IMR-90 (cell line): ENCODE data around the gene ELOVL1. TPM values are rescaled to one million over a fixed set of nuclear protein-coding genes. Genes with fewer than 3 reads are reported as not detected.

Source experiments
- ATAC-seq: fragments of 200-7000 bp; cut with Tn5 transposase; 2 replicates; pipeline ENCODE4 v1.9.1; 2020; ENCODE audit warnings: low read depth, mild to moderate bottlenecking, moderate library complexity
- BruUV-seq: library from RNA; stranded (reverse); fragments of 400-500 nt; replicated peaks from 2 replicates; lab custom pipeline; 2021; lab: Mats Ljungman, UMichigan
- CTCF ChIA-PET: fragments of 300-600 bp; formaldehyde crosslinking; extraction: SDS; loops from one replicate; lab custom pipeline; 2021; ENCODE audit warnings: antibody characterized with exemption; lab: Yijun Ruan, JAX
- POLR2A ChIA-PET: fragments of 300-600 bp; sonication (Branson Sonifier 250); formaldehyde crosslinking; loops from one replicate; lab custom pipeline; 2022; ENCODE audit warnings: antibody characterized with exemption; ENCODE audit not compliant: unreplicated experiment; lab: Charles Lee
- DNase-seq: peaks from one replicate; pipeline ENCODE4 v3.0.0; 2013
- H2AFZ ChIP-seq: replicated peaks from 2 replicates; pipeline ENCODE3; 2013; ENCODE audit warnings: low read length, mild to moderate bottlenecking; ENCODE audit not compliant: poor library complexity
- H2AK5ac ChIP-seq: 2 replicates; pipeline ENCODE4 v1.6.1; 2013; ENCODE audit warnings: low read depth, low read length, inconsistent platforms
- H2AK9ac ChIP-seq: replicated peaks from 2 replicates; pipeline ENCODE3; 2013; ENCODE audit warnings: mild to moderate bottlenecking, low read depth, low read length, moderate library complexity; ENCODE audit not compliant: poor library complexity
- H2BK120ac ChIP-seq: 2 replicates; pipeline ENCODE4 v1.6.1; 2013; ENCODE audit warnings: low read depth, low read length, inconsistent platforms
- H2BK15ac ChIP-seq: 3 replicates; pipeline ENCODE4 v1.6.1; 2013; ENCODE audit warnings: low read depth, low read length, inconsistent platforms
- H2BK20ac ChIP-seq: 2 replicates; pipeline ENCODE4 v1.6.1; 2013; ENCODE audit warnings: low read depth, mild to moderate bottlenecking, inconsistent platforms, low read length, moderate library complexity
- H2BK5ac ChIP-seq: 2 replicates; pipeline ENCODE4 v1.6.1; 2013; ENCODE audit warnings: mild to moderate bottlenecking, low read depth, low read length, inconsistent platforms; ENCODE audit not compliant: poor library complexity, severe bottlenecking
- H3K14ac ChIP-seq: replicated peaks from 2 replicates; pipeline ENCODE4 v1.6.1; 2013; ENCODE audit warnings: low read depth, low read length, inconsistent platforms
- H3K18ac ChIP-seq: 2 replicates; pipeline ENCODE4 v1.6.1; 2013; ENCODE audit warnings: low read depth, low read length, control low read depth
- H3K23ac ChIP-seq: 2 replicates; pipeline ENCODE4 v1.6.1; 2013; ENCODE audit warnings: low read depth, low read length, inconsistent platforms
- H3K27ac ChIP-seq: 2 replicates; pipeline ENCODE4 v1.5.1; 2013; ENCODE audit warnings: mild to moderate bottlenecking, control low read depth, low read length; ENCODE audit not compliant: insufficient read depth
- H3K27me3 ChIP-seq: 2 replicates; pipeline ENCODE4 v1.6.1; 2013; ENCODE audit warnings: low read length; ENCODE audit not compliant: control insufficient read depth, insufficient read depth
- H3K36me3 ChIP-seq: 2 replicates; pipeline ENCODE4 v1.6.1; 2013; ENCODE audit warnings: low read length, mixed read lengths; ENCODE audit not compliant: control insufficient read depth, insufficient read depth
- H3K4ac ChIP-seq: 2 replicates; pipeline ENCODE4 v1.6.1; 2013; ENCODE audit warnings: low read depth, low read length, inconsistent platforms
- H3K4me1 ChIP-seq: 2 replicates; pipeline ENCODE4 v1.6.1; 2013; ENCODE audit warnings: low read length, mixed read lengths; ENCODE audit not compliant: control insufficient read depth, insufficient read depth
- H3K4me2 ChIP-seq: 2 replicates; pipeline ENCODE4 v1.6.1; 2013; ENCODE audit warnings: low read depth, mild to moderate bottlenecking, control low read depth, low read length, moderate library complexity
- H3K4me3 ChIP-seq: 2 replicates; pipeline ENCODE4 v1.5.1; 2013; ENCODE audit warnings: low read depth, mild to moderate bottlenecking, control low read depth, low read length, moderate library complexity; ENCODE audit not compliant: insufficient read depth
- H3K56ac ChIP-seq: 2 replicates; pipeline ENCODE4 v1.6.1; 2013; ENCODE audit warnings: low read length, inconsistent platforms; ENCODE audit not compliant: insufficient read depth; ENCODE audit errors: extremely low read depth
- H3K79me1 ChIP-seq, 2 experiments: 2 replicates each; pipeline ENCODE4 v1.6.1; 2013; ENCODE audit warnings: low read length in 2 of 2, inconsistent platforms in 1 of 2, low read depth in 1 of 2
- H3K9ac ChIP-seq: 2 replicates; pipeline ENCODE4 v1.6.1; 2013; ENCODE audit warnings: low read depth, low read length, control low read depth
- H3K9me1 ChIP-seq: 2 replicates; pipeline ENCODE4 v1.6.1; 2013; ENCODE audit warnings: low read length, inconsistent platforms; ENCODE audit not compliant: insufficient read depth
- H3K9me3 ChIP-seq: 2 replicates; pipeline ENCODE4 v1.6.1; 2013; ENCODE audit warnings: low read length; ENCODE audit not compliant: control insufficient read depth, insufficient read depth
- H4K20me1 ChIP-seq: 2 replicates; pipeline ENCODE4 v1.6.1; 2013; ENCODE audit warnings: low read length, inconsistent platforms; ENCODE audit not compliant: insufficient read depth
- H4K5ac ChIP-seq: 2 replicates; pipeline ENCODE4 v1.6.1; 2013; ENCODE audit warnings: mild to moderate bottlenecking, low read depth, low read length, control low read depth
- H4K8ac ChIP-seq, 2 experiments: 2 replicates each; pipeline ENCODE4 v1.6.1; 2013; ENCODE audit warnings: low read depth in 2 of 2, low read length in 2 of 2, control low read depth in 1 of 2, inconsistent platforms in 1 of 2
- H4K91ac ChIP-seq: 2 replicates; pipeline ENCODE4 v1.6.1; 2013; ENCODE audit warnings: low read depth, low read length, inconsistent platforms; ENCODE audit not compliant: insufficient read depth
- BHLHE40 ChIP-seq: fragments of 150-350 bp; IDR thresholded peaks from 2 replicates; pipeline ENCODE4 v1.6.1; 2016; ENCODE audit warnings: mild to moderate bottlenecking, low read depth, low read length
- MAFK ChIP-seq: IDR thresholded peaks from 2 replicates; pipeline ENCODE4 v1.6.1; 2012; ENCODE audit warnings: low read depth, low read length, improper control_type of control experiment
- WGBS, 2 experiments: methylation state at CpG; one replicate each; pipeline versions ENCODE4 v1.1.5 to v1.1.7; 2013; ENCODE audit warnings: missing lambda C conversion rate in 2 of 2; ENCODE audit not compliant: insufficient read length in 1 of 2; ENCODE audit errors: extremely low coverage in 2 of 2; 5-methylcytosine and 5-hydroxymethylcytosine counted together
- dilution Hi-C: fragments of 300-500 bp; cut with HindIII; formaldehyde crosslinking; loops from one replicate; pipeline ENCODE4 v1.14.3; 2018; ENCODE audit warnings: low sequenced_read_pairs; ENCODE audit not compliant: unreplicated experiment
- in situ Hi-C: fragments of 300-500 bp; cut with MboI; formaldehyde crosslinking; loops from 3 replicates; pipeline ENCODE4 v1.14.3; 2019; ENCODE audit warnings: low sequenced_read_pairs, inconsistent platforms, mixed read lengths
- intact Hi-C: fragments of 100-400 bp; cut with micrococcal nuclease; formaldehyde crosslinking; loops from 2 replicates; pipeline ENCODE4 v1.10.0; 2022
- polyA plus RNA-seq, 3 experiments: library from polyadenylated mRNA; depleted of rRNA; stranded (reverse); fragments of >200 nt; gene quantifications; 2 replicates each; pipeline ENCODE4 v1.2.3, GENCODE V29; 2012; ENCODE audit warnings: low replicate concordance in 1 of 3
- total RNA-seq: library from RNA; depleted of rRNA; stranded (reverse); fragments of >200 nt; gene quantifications from 2 replicates; pipeline ENCODE4 v1.2.3, GENCODE V29; 2012

Gene ELOVL1
- total and polyA plus RNA-seq, 2 of the 4 experiments (the other 2 are of a cell fraction): 88.9 to 211 TPM

GRCh38 chr1:43348343-43348808 is 19.4 kb downstream of the ELOVL1 start:
- H3K4me1 ChIP-seq: peaks cover 18% of the 10 kb centered on the region
- no peak overlapping the region for H3K14ac ChIP-seq
- CTCF ChIA-PET: interaction anchor here (0.6 kb wide), 1 partner anchor 9 kb away, joined by 3 read pairs; no protein-coding TSS in a partner anchor
- intact Hi-C loops (no loop called here), in situ Hi-C loops (no loop called here), dilution Hi-C loops (no loop called here)
- no peak overlapping the region for H2BK5ac ChIP-seq
- H3K4me2 ChIP-seq: no peak overlapping the region
- peak overlapping the region; percentile 50; the same call in 1 of the 2 replicates for H4K91ac ChIP-seq
- 27% methylated on average over 13 of the region's 22 CpGs; no CpG with 5 or more reads in 1 of the 2 experiments for WGBS, 2 experiments
- peak overlapping the region; percentile 63 for H2BK120ac ChIP-seq
- H2AK9ac ChIP-seq: no peak overlapping the region
- 0 out of 2 replicates have a peak, but pooled peaks cover 7% of the 10 kb centered on the region for H3K27me3 ChIP-seq
- peak overlapping the region; percentile 50 to 72; a peak in 3 of 4 replicates for H4K8ac ChIP-seq
- H3K4me3 ChIP-seq: no peak overlapping the region; the same call in 1 of the 2 replicates
- H2BK15ac ChIP-seq: no peak overlapping the region; the same call in 2 of the 3 replicates
- no peak overlapping the region for H3K27ac ChIP-seq
- H4K20me1 ChIP-seq: peaks cover 3% of the 10 kb centered on the region; the same call in 1 of the 2 replicates
- H3K9me3 ChIP-seq: no peaks in the 10 kb centered on the region
- TF ChIP-seq BHLHE40 (no peak), MAFK (no peak)
- BruUV-seq: no TSS peak
- no peak overlapping the region for H4K5ac ChIP-seq
- no peaks in the 10 kb centered on the region for H3K79me1 ChIP-seq
- H3K4ac ChIP-seq: peak overlapping the region; percentile 66
- H2AFZ ChIP-seq: peak overlapping the region; percentile 94
- ATAC-seq: no peak
- H3K18ac ChIP-seq: no peak overlapping the region; the same call in 1 of the 2 replicates
- POLR2A ChIA-PET: no interaction called here
- H3K9me1 ChIP-seq: peaks cover 19% of the 10 kb centered on the region
- H2BK20ac ChIP-seq: no peak overlapping the region
- peak overlapping the region; percentile 77 for H2AK5ac ChIP-seq
- H3K23ac ChIP-seq: 0 out of 2 replicates have a peak overlapping the region, but pooled peaks have one; percentile 66
- H3K9ac ChIP-seq: no peak overlapping the region
- no peaks in the 10 kb centered on the region for H3K36me3 ChIP-seq
- no peak for DNase-seq
- H3K56ac ChIP-seq: no peak overlapping the region
